HG03175 (cell line): ENCODE measurements around the gene HGF.
"Not testable (repeated sequence)": the region's sequence is repeated elsewhere in the genome, so short reads cannot be mapped to it uniquely, and the experiment has no call there.

Experiments used
- ATAC-seq: cut with Tn5 transposase; IDR thresholded peaks from one replicate; pipeline ENCODE4 v1.9.1; 2021; ENCODE audit warnings: mild to moderate bottlenecking, moderate library complexity; ENCODE audit not compliant: unreplicated experiment

The HGF gene

DNA sequence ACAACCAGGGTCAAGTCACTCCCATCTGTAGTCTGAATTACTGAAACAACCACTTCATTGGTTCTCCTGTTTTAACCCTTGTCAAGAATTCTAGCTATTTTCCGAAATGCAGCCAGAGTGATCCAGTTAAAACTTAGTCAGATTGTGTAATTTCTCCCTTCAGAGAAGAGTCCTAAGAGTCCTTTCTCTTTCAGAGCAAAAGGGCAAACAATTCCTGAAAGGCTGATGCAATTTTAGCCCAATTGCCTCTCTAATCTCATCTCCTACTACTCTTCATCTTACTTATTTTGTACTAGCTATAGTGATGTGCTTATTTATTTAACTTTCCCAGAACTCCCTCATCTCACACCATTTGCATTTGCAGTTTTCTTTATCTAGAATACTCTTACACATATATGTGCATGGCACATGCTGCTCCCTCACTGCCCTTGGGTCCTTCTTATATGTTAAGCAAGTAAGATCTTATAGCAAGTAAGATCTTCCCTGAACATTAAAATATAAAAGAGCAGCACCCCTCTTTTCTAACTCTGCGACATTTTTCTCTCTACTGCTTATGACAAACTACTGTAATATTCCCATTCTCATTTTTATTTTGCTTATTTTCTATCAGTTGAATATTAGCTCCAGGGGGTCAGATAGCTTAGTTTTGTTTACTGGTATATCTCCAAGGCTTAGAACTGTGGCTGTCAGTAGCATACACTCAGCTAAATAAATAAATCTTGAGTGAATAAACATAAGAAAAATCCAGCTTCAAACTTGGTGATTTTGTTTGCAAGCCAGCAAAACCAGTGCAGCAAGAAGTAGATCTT is 44.6 kb downstream of the HGF start:
- ATAC-seq, result no peak

DNA sequence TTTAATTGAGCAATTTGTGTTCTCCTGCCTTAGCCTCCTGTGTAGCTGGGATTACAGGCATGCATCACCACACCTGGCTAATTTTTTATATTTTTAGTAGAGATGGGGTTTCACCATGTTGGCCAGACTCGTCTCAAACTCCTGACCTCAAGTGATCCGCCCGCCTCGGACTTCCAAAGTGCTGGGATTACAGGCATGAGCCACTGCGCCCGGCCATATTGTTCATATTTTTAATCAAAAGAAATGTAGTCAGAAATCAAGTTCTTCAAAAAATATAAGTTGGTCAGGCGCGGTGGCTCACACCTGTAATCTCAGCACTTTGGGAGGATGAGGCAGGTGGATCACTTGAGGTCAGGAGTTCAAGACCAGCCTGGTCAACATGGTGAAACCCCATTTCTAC is 47.6 kb downstream of the HGF start:
- ATAC-seq, result not testable (repeated sequence)

DNA sequence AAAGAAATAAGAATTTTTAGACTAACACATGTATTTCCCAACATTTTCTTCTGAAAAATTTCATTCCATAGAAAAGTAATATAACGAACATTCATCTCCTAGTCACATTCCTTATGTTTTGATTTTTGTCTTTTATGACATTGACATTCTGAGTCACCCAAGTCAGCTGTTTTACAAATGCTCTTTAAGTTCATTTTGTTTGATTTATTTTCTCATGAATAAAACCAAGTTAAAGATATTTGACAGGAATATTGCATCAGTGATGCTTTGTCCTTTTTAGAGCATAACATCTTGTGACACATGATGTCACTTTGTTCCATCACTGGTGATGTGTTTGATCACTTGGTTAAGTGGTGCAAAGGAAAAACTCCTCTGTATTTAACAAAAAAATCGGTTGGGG is 48.4 kb downstream of the HGF start:
- no peak for ATAC-seq

DNA sequence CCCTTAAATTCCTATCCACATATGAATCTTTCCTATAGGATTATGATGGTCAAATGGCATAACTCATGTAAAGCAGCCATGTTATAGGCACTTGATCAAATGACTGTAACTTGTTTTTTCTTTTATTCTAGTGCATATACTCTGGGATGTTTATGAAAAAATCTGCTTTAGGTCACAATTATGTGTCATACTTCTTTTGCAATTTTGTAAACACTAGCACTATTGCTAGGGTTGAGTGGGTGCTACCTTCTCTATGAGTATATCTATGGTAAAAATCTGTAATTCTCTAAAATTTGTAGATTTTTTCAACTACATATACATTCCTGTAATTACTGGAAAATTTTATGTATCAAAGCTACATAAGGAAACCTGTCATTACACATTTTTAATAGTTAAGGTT is 50.0 kb downstream of the HGF start:
- ATAC-seq, result no peak

DNA sequence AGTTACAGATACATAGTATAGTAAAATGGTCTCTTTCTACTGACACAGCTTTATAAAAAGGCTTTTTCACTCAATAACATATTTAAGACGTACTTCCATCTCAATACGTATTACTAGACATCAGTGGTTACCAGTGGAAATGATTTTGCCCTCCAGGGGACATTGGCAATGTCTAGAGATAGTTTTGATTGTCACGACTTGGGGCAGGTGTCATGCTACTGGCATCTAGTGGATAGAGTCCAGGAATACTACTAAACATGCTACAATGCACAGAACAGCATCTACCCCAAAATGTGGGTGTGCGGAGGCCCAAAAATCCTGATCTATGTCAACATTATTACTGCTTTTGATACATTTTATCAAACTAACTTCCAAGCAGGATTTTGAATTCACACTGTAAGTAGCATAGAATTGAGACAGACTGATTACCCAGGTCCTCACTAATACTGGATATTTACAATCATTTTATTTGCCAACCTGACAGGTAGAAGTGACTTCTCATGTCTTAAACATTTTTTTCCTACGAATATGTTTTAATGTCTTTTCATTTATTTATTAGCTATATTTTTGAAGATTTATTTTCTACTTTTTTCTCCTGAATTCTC is 53.8 kb downstream of the HGF start:
- ATAC-seq, result no peak

DNA sequence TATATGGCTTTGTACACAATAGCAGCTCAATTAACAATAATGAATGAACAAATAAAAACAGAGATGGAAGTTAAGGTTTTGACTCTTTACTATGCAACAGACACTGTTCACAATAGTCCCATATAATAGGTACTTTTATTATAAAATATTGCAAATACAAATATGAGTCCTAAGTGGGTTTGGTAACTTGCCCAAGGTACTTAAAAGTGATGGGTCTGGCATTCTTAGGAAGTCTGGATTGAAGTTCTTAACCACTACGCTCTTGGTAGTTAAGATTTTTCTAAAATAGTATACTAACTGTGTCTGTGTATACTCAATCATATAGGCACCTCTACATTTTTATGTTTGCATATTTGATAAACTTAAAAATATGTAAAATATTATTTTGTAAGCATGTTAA is 55.5 kb downstream of the HGF start:
- ATAC-seq, result no peak

DNA sequence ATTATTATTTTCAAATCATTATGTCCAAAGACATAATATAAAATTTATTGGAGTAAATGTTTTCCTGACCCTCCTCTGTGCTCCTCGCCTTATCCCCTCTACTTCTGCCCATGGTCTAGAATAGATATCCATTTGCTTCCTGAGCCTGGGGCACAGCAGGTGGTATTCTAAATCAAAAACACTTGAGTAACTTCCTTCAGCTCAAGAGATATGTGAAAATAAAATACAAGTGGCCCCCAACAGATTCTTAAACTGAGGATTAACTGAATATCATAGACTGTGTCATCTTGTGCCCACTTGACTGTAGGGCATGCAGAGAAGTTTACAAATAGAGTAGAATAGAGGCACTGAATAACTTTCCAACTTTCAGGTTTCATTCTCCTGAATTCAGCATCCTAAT is 59.1 kb downstream of the HGF start:
- no peak for ATAC-seq

DNA sequence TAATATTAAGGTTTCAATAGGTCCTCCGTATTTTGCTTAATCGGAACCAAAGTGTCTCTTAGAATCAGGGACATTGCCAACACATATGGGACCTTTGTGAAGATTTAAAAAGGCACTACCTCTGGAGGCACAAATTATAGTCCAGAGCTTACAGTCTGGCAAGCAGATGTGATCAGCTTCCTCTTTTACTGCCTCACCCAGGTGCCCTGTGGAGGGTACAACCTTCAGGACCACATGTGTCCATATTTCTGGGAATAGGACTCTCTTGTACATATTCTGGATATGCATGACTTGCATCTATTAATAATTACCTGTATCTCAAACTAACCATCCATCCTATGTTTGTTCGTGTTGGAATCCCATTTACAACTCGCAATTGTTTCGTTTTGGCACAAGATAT is 60.0 kb downstream of the HGF start:
- no peak for ATAC-seq

DNA sequence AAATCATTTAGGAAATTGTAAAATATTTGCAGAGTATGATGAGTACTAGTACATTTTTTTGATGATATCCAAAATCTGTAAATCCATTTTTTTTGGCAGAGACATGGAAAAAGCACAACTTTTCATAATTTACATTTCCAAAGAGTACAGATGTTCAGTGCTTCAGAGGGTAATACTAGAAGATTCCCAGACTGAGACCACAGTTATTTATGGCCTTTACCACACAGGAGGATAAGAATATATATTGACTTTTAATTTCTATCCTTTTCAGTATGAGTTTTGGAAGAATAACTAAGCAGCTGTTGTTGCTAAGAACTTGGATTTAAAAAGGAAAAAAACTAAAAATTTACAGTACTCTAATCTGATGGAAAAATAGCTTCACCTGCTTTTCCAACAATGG is 61.9 kb downstream of the HGF start:
- no peak for ATAC-seq

DNA sequence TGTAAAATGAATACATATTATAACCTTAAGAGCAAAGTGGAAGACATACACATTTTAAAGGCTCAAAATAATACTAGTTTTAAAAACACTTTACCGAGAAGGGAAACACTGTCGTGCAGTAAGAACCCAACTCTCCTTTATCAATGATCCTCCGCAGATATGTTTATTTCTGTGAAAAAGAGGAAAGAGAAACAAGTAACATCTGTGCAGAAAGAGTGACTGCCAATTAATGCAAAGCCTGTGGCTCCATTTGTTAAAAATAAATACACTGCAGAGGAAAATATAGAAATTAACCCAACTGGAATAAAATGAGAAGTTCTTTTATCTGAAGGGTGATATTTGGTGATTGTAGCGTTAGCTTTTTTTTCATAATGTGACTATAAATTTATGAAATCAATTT is 62.7 kb downstream of the HGF start:
- no peak for ATAC-seq

DNA sequence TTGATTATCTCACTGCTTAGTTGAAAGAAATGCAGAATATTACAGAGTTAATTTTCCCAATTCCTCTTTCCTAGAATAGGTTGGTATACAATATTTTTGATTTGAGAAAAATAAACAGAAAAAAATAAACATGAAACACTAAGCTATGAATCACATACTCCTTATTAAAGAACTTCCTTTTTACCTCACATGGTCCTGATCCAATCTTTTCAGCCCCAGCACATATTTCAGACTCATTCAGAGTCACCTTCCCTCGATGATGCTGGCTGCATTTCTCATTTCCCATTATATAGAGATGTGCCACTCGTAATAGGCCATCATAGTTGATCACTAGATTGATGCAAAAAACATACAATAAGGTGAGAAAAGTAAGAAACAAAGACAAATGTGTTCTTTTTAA is 64.6 kb downstream of the HGF start:
- ATAC-seq, result no peak

DNA sequence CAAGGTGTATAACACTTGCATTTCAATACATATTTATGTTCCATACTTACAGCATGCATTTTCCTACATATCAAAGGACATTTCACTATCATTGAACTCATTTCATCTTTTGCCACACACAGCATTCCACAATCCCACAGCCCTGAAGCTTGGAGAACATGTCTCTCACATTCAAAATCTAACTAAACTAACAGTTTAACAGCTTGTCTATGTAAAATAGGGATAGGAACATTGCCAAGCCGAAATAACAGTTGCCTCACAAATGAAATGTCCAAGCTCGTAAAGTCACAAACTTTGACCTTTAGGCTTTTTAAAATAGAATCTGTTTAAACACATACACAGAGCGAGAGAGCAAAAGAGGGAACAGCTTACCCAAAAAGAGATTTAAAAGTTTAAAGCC is 65.3 kb downstream of the HGF start:
- ATAC-seq, result no peak

DNA sequence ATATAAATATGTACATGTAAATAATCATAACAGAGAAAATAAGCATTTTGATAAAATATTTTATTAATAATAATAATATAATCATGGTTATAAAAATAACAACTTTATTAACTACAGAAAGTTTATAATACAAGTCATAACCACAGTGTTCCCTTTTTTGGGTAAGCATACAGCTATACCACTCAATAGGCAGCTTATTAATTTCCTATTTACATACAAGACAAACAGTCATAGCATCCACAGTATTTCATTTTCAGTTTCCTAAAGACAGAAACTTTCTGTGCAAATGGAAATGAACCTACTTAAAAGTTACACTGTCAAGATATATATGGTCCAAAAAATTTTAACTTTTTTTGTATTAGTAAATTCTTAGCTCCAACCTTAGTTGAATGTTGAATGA is 70.9 kb downstream of the HGF start:
- no peak for ATAC-seq

DNA sequence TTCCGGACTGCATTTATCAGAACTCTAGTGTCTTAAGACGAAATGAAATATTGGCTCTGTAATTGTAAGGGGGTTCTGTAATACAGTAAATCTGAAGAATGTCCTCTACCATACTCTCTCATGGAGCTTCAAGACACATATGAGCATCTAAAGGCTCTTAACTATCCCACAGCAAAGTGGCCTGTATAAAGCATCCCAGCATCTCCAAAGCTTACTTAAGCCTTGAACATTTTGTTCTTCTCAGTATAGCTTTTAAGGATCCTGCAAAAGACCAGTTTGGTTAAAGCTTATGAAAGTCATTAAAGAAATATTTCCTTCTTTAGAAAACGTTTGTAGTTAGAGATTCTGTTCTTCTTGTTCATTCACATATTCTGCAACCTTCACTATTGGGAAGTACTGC is 75.1 kb downstream of the HGF start:
- no peak for ATAC-seq

DNA sequence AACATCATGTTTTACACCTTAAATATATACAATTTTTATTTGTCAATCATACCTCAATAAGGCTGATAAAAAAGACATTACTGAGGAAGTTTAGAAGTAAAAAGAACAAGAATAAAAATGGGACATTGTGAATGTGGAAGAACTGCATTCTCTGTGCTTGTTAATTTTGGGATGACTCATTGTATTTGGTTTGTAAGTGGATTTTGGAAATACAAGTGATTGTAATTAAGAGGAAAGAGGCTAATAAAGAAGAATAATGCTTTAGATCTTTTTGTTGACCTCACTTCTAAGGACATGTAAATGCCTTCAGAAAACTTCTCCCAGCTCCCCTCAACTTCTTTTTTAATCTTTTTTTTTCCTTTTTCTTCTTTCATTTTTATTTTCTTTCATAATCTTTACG is 76.0 kb downstream of the HGF start:
- no peak for ATAC-seq

DNA sequence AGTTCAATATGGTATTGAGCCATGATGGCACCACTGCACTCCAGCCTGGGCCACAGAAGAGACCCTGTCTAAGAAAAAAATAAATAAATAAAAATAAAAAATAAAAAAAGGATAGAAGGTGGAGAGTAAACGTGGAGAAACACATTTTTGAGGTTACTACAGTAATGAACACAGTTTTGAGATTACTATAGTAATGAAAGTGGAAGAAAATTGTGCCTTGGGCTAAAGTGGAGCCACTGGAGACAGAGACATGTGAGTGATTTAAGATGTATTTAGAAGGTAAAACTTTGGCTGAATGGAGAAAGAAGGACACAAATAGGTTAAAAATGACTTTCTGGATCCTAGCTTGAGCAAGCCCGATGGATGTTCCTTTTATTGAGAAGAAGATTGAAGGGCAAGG is 76.8 kb downstream of the HGF start:
- no peak for ATAC-seq

DNA sequence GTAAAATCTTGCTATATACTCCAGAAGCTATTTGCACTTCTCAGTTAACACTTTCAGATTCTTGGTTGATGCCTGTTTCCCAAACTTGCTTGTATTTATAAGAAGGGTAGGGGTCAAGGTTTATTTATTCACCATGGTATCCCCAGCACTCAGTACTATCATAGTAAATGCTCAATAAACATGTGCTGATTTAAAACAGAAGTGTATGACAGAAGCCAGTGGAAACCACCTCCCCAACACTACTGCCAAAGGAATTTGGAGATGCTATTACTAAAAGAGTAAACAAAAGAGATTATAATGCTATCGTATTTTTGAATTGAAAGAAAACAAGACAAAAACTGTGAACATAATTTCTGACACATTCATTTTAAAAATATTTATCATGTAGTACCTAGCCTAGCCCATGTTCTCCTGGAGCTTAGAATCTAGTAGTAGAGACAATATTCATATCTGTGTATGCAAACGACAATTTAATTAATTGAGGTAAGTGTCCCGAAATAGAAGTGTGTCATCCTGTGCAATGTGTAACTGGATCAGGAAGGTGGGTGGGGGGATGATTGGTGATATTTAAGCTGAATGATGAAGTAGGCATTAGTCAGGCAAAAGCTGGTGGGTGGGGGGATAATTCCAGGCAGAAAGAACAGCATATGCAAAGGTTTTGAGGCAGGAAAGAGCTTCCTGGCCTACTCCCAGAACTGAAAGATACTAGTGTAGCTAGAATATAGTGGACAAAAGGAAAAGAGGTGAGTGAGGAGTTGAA is 77.5 kb downstream of the HGF start:
- ATAC-seq, result no peak

DNA sequence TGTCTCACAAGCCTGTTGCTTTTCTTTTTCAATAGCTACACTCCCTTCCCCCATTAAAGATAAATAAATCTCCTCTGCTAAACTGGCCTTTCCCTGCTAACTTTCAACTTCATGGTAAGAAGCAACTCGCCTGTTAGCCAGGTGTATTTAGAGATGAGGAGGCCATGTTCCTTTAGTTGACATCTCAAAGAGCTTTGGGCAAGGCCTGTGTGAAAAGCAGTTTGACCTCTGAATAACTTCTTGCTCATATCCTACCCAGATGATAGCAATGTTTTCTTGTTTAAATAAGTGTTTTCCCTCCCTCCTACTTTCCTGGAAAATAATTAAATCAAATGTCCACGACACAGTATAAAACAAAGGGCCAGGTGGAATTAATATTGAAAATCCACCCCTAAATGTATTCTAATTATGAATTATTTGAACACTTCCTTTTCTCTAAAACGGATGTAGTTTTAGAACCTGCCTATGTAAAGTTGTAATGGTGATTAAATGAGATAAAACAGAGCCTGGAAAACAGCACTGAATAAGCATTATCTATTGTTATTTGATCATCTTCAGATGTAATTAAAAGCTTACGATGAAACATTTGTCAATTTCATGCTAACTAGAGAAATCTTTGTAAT is 78.5 kb downstream of the HGF start:
- ATAC-seq, result no peak

DNA sequence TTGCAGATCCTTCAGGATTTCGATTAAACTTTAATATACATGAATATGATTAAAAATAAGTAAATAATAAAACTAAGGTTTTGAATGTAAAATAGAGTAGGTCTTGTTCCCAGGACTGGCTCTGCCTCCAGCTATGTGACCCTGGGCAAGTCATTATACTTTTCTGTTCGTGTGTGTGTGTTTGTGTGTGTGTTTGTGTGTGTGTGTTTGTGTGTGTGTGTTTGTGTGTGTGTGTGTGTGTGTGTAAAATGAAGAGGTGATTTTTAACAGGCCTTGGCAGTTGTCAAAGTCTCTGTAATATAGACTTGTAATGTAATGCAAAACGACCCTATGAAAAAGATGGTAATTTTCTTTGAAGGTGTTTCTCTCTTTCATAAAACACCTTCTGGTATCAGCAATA is 79.2 kb downstream of the HGF start:
- no peak for ATAC-seq

DNA sequence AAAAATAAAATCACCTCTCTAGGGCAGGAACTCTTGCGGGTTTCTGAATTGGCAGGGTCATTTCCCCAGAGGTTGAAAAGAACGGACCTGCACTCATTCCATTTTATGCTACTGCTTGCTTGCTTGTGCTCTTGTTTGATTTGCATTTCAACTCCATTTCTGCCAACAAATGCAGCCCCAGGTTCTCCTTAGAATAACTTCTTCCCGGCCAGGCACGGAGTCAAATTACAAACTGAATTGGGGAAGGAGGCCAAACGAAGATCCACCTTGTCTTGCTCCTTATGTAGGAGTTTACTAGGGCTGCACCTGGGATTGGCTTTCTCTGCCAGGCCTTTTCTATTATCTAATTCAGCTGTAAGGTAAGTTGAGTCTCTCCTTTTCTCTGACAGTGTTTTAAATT is 79.6 kb downstream of the HGF start:
- ATAC-seq, result no peak

DNA sequence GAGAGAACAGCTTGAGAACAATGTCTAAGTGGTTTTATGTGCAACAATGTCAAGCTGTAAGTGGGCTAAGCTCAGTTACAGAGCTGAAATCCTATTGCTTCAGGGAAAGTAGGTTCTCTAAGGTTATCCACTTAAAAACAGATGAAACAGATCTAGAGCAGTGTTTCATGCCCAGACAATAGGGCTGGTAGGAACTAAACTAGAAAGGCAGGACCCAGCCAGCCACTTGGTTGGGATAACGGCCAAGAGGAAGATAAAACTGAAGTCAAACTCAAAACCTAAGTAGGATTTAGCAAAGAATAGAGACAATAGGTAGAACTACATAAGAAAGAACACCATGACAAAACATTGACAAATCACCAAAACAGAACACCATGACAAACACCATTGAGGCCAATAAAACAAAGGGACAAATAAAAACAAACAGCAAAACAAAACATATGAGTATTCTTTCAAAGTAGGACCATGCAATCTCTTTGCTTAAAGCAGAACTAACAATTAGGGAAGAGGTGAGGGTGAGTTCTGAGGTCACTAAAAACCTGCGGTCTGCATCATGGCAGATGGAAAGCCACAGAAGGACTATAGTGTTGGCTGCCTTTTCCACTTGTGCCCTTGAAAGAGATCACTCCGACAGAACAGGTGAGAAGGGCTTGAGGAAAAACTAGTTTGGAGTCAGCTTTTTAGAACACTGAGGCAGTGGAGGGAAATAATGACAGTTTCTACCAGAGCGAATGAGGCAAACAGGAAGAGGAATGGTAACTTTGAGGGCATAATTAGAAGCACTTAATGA is 81.0 kb downstream of the HGF start:
- ATAC-seq, result no peak
